Subcutaneous adipose tissue (tissue), 4 donors: ENCODE measurements around the gene PSMB7. TPM values are rescaled to one million over a fixed set of nuclear protein-coding genes. Genes with fewer than 3 reads are reported as not detected.

Experiments used
- CTCF ChIP-seq: fragments of 450-650 bp; IDR thresholded peaks from one replicate; pipeline ENCODE4 v1.5.1; 2016; ENCODE audit warnings: low read depth, mild to moderate bottlenecking, control low read depth, antibody characterized with exemption, moderate library complexity
- total RNA-seq, 4 donors: library from RNA; depleted of rRNA; stranded (reverse); fragments of >200 nt; gene quantifications; one replicate each; pipeline ENCODE4 v1.1.0, GENCODE V29; 2016

PSMB7 gene
- total RNA-seq, 4 donors from 2014 or later = 124 to 152 (median 139) TPM

GRCh38 chr9:124345063-124345462 is 70.2 kb downstream of the PSMB7 start:
- TF ChIP-seq CTCF = no peak

- no peak for TF ChIP-seq CTCF
These were observed 70.8 kb downstream of the PSMB7 start for GRCh38 chr9:124344291-124345050.

- TF ChIP-seq CTCF = no peak
These were observed 71.5 kb downstream of the PSMB7 start for GRCh38 chr9:124343533-124344290.

- TF ChIP-seq CTCF = no peak
These were observed 72.3 kb downstream of the PSMB7 start for GRCh38 chr9:124342776-124343485.

- no peak for TF ChIP-seq CTCF
These were observed 72.9 kb downstream of the PSMB7 start for GRCh38 chr9:124342402-124342775.

- no peak for TF ChIP-seq CTCF
These were observed 73.6 kb downstream of the PSMB7 start for GRCh38 chr9:124341455-124342170.
